Superior temporal gyrus (tissue), 1 donor: ENCODE results near the gene TIGD3.
A peak's percentile ranks its signal among the peaks of the same experiment; 100 is the strongest.

Experiments
- DNase-seq: peaks from one replicate; pipeline ENCODE4 v3.0.0-alpha.2; 2016; ENCODE audit errors: extremely low spot score

TIGD3 gene

GRCh38 chr11:65389294-65389980, 34.9 kb downstream of the TIGD3 start:
- no peak for DNase-seq

- no peak for DNase-seq
Observed at GRCh38 chr11:65390099-65390941, 35.8 kb downstream of the TIGD3 start.

- peak; percentile 16 for DNase-seq
Observed at GRCh38 chr11:65390996-65391395, 36.4 kb downstream of the TIGD3 start.

GRCh38 chr11:65392186-65392829, 37.8 kb downstream of the TIGD3 start:
- no peak for DNase-seq

GRCh38 chr11:65392899-65393298, 38.3 kb downstream of the TIGD3 start:
- DNase-seq, result no peak

GRCh38 chr11:65393513-65394079, 39.0 kb downstream of the TIGD3 start:
- no peak for DNase-seq

- DNase-seq, result no peak
Observed at GRCh38 chr11:65394125-65394536, 39.6 kb downstream of the TIGD3 start.

GRCh38 chr11:65395961-65396530, 41.5 kb downstream of the TIGD3 start:
- no peak for DNase-seq

GRCh38 chr11:65396769-65397745, 42.5 kb downstream of the TIGD3 start:
- no peak for DNase-seq

GRCh38 chr11:65398362-65398910, 43.9 kb downstream of the TIGD3 start:
- DNase-seq, result no peak

- no peak for DNase-seq
Observed at GRCh38 chr11:65399249-65399648, 44.7 kb downstream of the TIGD3 start.

- DNase-seq, result no peak
Observed at GRCh38 chr11:65399845-65400244, 45.3 kb downstream of the TIGD3 start.

- no peak for DNase-seq
Observed at GRCh38 chr11:65400307-65401072, 45.9 kb downstream of the TIGD3 start.

GRCh38 chr11:65401073-65401802, 46.7 kb downstream of the TIGD3 start:
- no peak for DNase-seq

GRCh38 chr11:65401803-65402248, 47.3 kb downstream of the TIGD3 start:
- no peak for DNase-seq

- no peak for DNase-seq
Observed at GRCh38 chr11:65402790-65403189, 48.2 kb downstream of the TIGD3 start.

- DNase-seq, result peak; percentile 10
Observed at GRCh38 chr11:65403607-65404121, 49.1 kb downstream of the TIGD3 start.

GRCh38 chr11:65404210-65404609, 49.7 kb downstream of the TIGD3 start:
- DNase-seq, result no peak
